Mucosa of rectum (tissue), 2 donors: ENCODE results near the gene CCDC50.

Experiments used
- H3K27ac ChIP-seq, 2 donors: one replicate each; pipeline ENCODE4 v1.7.0; 2013; ENCODE audit warnings: inconsistent platforms in 2 of 2, low read depth in 2 of 2, low read length in 2 of 2
- H3K27me3 ChIP-seq, 2 donors: one replicate each; pipeline ENCODE4 v1.7.0; 2013; ENCODE audit warnings: low read length in 2 of 2; ENCODE audit not compliant: control insufficient read depth in 2 of 2, insufficient read depth in 2 of 2
- H3K36me3 ChIP-seq, 2 donors: one replicate each; pipeline ENCODE4 v1.7.0; 2013; ENCODE audit warnings: low read length in 2 of 2; ENCODE audit not compliant: control insufficient read depth in 2 of 2, insufficient read depth in 2 of 2
- H3K4me1 ChIP-seq, 2 donors: one replicate each; pipeline ENCODE4 v1.7.0; 2013; ENCODE audit warnings: low read length in 2 of 2, mild to moderate bottlenecking in 1 of 2; ENCODE audit not compliant: control insufficient read depth in 2 of 2, insufficient read depth in 2 of 2
- H3K4me3 ChIP-seq, 2 donors: one replicate each; pipeline ENCODE4 v1.7.0; 2013; ENCODE audit warnings: low read length in 2 of 2
- H3K9ac ChIP-seq, 2 donors: one replicate each; pipeline ENCODE4 v1.7.0; 2013; ENCODE audit warnings: low read length in 2 of 2, low read depth in 1 of 2, mild to moderate bottlenecking in 1 of 2
- H3K9me3 ChIP-seq, 2 donors: one replicate each; pipeline ENCODE4 v1.7.0; 2013; ENCODE audit warnings: low read length in 2 of 2; ENCODE audit not compliant: control insufficient read depth in 2 of 2
- donor health status: healthy.
- donor health status: Normal muscosa, but diverticular disease.

CCDC50 gene

GRCh38 chr3:191432162-191432561, 103.0 kb downstream of the CCDC50 start:
- no peaks in the 10 kb centered on the region for H3K9me3 ChIP-seq
- H3K27ac ChIP-seq: no peak overlapping the region
- H3K27me3 ChIP-seq: no peaks in the 10 kb centered on the region
- H3K36me3 ChIP-seq: no peaks in the 10 kb centered on the region
- no peaks in the 10 kb centered on the region for H3K4me1 ChIP-seq
- H3K4me3 ChIP-seq: no peak overlapping the region
- no peak overlapping the region for H3K9ac ChIP-seq

- Histone ChIP-seq H3K4me3 (no peak overlapping the region), H3K9me3 (no peaks in the 10 kb centered on the region), H3K9ac (no peak overlapping the region), H3K36me3 (no peaks in the 10 kb centered on the region), H3K4me1 (no peaks in the 10 kb centered on the region), H3K27ac (no peak overlapping the region), H3K27me3 (no peaks in the 10 kb centered on the region)
Observed at GRCh38 chr3:191434024-191434423, 104.8 kb downstream of the CCDC50 start.

GRCh38 chr3:191435981-191436380, 106.8 kb downstream of the CCDC50 start:
- peaks cover 0 to 2% of the 10 kb centered on the region in 2 donors for H3K9me3 ChIP-seq
- no peaks in the 10 kb centered on the region for H3K4me1 ChIP-seq
- H3K36me3 ChIP-seq: no peaks in the 10 kb centered on the region
- no peaks in the 10 kb centered on the region for H3K27me3 ChIP-seq
- no peak overlapping the region for H3K9ac ChIP-seq
- no peak overlapping the region for H3K27ac ChIP-seq
- H3K4me3 ChIP-seq: no peak overlapping the region

- H3K27ac ChIP-seq: no peak overlapping the region
- H3K9me3 ChIP-seq: peaks cover 0 to 2% of the 10 kb centered on the region in 2 donors
- H3K27me3 ChIP-seq: no peaks in the 10 kb centered on the region
- no peak overlapping the region for H3K9ac ChIP-seq
- no peaks in the 10 kb centered on the region for H3K4me1 ChIP-seq
- no peaks in the 10 kb centered on the region for H3K36me3 ChIP-seq
- no peak overlapping the region for H3K4me3 ChIP-seq
Observed at GRCh38 chr3:191438150-191438814, 109.1 kb downstream of the CCDC50 start.

GRCh38 chr3:191440532-191440931, 111.3 kb downstream of the CCDC50 start:
- Histone ChIP-seq H3K4me1 (no peaks in the 10 kb centered on the region), H3K36me3 (no peaks in the 10 kb centered on the region), H3K9ac (no peak overlapping the region), H3K27me3 (no peaks in the 10 kb centered on the region), H3K4me3 (no peak overlapping the region), H3K9me3 (peaks cover 0 to 2% of the 10 kb centered on the region in 2 donors), H3K27ac (no peak overlapping the region)

- no peaks in the 10 kb centered on the region for H3K36me3 ChIP-seq
- H3K27ac ChIP-seq: no peak overlapping the region
- H3K4me3 ChIP-seq: no peak overlapping the region
- no peaks in the 10 kb centered on the region for H3K4me1 ChIP-seq
- H3K9ac ChIP-seq: no peak overlapping the region
- H3K9me3 ChIP-seq: peaks cover 0 to 2% of the 10 kb centered on the region in 2 donors
- no peaks in the 10 kb centered on the region for H3K27me3 ChIP-seq
Observed at GRCh38 chr3:191441687-191442086, 112.5 kb downstream of the CCDC50 start.

GRCh38 chr3:191444569-191444968, 115.4 kb downstream of the CCDC50 start:
- no peaks in the 10 kb centered on the region for H3K4me1 ChIP-seq
- peaks cover 0 to 2% of the 10 kb centered on the region in 2 donors for H3K9me3 ChIP-seq
- no peaks in the 10 kb centered on the region for H3K27me3 ChIP-seq
- H3K27ac ChIP-seq: no peak overlapping the region
- H3K9ac ChIP-seq: no peak overlapping the region
- H3K36me3 ChIP-seq: no peaks in the 10 kb centered on the region
- no peak overlapping the region for H3K4me3 ChIP-seq
